Left colon (tissue), 2 donors: ENCODE data around the gene YWHAG. TPM values are rescaled to one million over a fixed set of nuclear protein-coding genes. Genes with fewer than 3 reads are reported as not detected.
"Not testable (repeated sequence)": the region's sequence is repeated elsewhere in the genome, so short reads cannot be mapped to it uniquely, and the experiment has no call there.

ENCODE experiments used
- ATAC-seq: fragments of 200-7000 bp; cut with Tn5 transposase; one replicate; pipeline ENCODE4 v1.9.1; 2020; ENCODE audit warnings: mild to moderate bottlenecking, moderate library complexity
- DNase-seq, 2 donors: peaks; one replicate each; pipeline ENCODE4 v3.0.0-alpha.2; 2020
- intact Hi-C, 2 donors: fragments of 100-400 bp; cut with DNase I in 1 of 2; cut with micrococcal nuclease in 1 of 2; formaldehyde crosslinking; loops; one replicate each; pipeline versions ENCODE4 v1.11.2 to v1.14.0; 2022; cut with DNase I, micrococcal nuclease
- total RNA-seq, 2 donors: library from RNA; stranded (reverse); fragmentation: NEBNext Ultra II Directional; extraction: Animal tissue kit (Norgen Biotek cat#: 25700); gene quantifications; one replicate each; pipeline ENCODE4 v1.2.1, GENCODE V29; 2021
- donor health status: DM: no; HTN: no; CAD: no.
- donor health status: DM: yes; HTN: yes; CAD: no.

The YWHAG gene
- total RNA-seq, 2 donors from 2014 or later = 83.3 to 106 TPM

GRCh38 chr7:76310102-76310957 lies 48.5 kb downstream of the YWHAG start:
- peak; percentile 51 to 60 for DNase-seq
- intact Hi-C loops = no loop called here
- ATAC-seq = peak; percentile 62

GRCh38 chr7:76309341-76310101 lies 49.3 kb downstream of the YWHAG start:
- ATAC-seq, DNase-seq, intact Hi-C loops: not testable (repeated sequence)

- intact Hi-C loops, ATAC-seq, DNase-seq: not testable (repeated sequence)
These were observed 49.9 kb downstream of the YWHAG start for GRCh38 chr7:76308874-76309273.

- intact Hi-C loops = no loop called here
- DNase-seq (peak in 1 of 2 donors; percentile 82), ATAC-seq (no peak)
These were observed 53.9 kb downstream of the YWHAG start for GRCh38 chr7:76304888-76305375.

- intact Hi-C loops = no loop called here
- DNase-seq (peak; percentile 93), ATAC-seq (peak; percentile 65)
These were observed 55.3 kb downstream of the YWHAG start for GRCh38 chr7:76303202-76304147.

- ATAC-seq = peak; percentile 71
- DNase-seq = peak; percentile 94 to 95
- intact Hi-C loops = no loop called here
These were observed 56.2 kb downstream of the YWHAG start, which contains the start of gene HSPB1 for GRCh38 chr7:76302347-76303201. Gene HSPB1, plus strand, starts transcription at chr7:76302673. Its CDS starts 40 bp downstream, at chr7:76302713.

GRCh38 chr7:76301000-76301399 lies 57.8 kb downstream of the YWHAG start:
- DNase-seq = no peak
- ATAC-seq = no peak
- intact Hi-C loops = no loop called here

GRCh38 chr7:76300166-76300731 lies 58.5 kb downstream of the YWHAG start:
- ATAC-seq (no peak), DNase-seq (peak in 1 of 2 donors; percentile 42)
- intact Hi-C loops = no loop called here

- intact Hi-C loops = no loop called here
- ATAC-seq = peak; percentile 83
- DNase-seq = peak; percentile 84 to 95
These were observed 61.7 kb downstream of the YWHAG start for GRCh38 chr7:76296743-76297740.

GRCh38 chr7:76294344-76295024 lies 64.3 kb downstream of the YWHAG start:
- intact Hi-C loops = no loop called here
- ATAC-seq = peak; percentile 72

GRCh38 chr7:76293407-76293901 lies 65.3 kb downstream of the YWHAG start:
- ATAC-seq (no peak), DNase-seq (no peak)
- intact Hi-C loops = no loop called here

More at GRCh38 chr7:76294344-76295024, 64.3 kb downstream of the YWHAG start:
- peak; percentile 98 for DNase-seq

- ATAC-seq, intact Hi-C loops, DNase-seq: not testable (repeated sequence)
These were observed 65.9 kb downstream of the YWHAG start for GRCh38 chr7:76292911-76293310.

- no peak for DNase-seq
- peak; percentile 19 for ATAC-seq
- intact Hi-C loops = no loop called here
These were observed 66.6 kb downstream of the YWHAG start for GRCh38 chr7:76292213-76292573.

- ATAC-seq (peak; percentile 70), DNase-seq (peak; percentile 90 to 94)
- intact Hi-C loops = no loop called here
These were observed 67.2 kb downstream of the YWHAG start for GRCh38 chr7:76291351-76292212.
